LNCAP (cell line): ENCODE data around the gene CSTPP1.

Source experiments
- TF ChIP-seq, protein P1 (sequence below): fragments of 450-650 bp; IDR thresholded peaks from 2 replicates; pipeline ENCODE4 v1.5.1; 2017; ENCODE audit warnings: mild to moderate bottlenecking

The CSTPP1 gene

DNA sequence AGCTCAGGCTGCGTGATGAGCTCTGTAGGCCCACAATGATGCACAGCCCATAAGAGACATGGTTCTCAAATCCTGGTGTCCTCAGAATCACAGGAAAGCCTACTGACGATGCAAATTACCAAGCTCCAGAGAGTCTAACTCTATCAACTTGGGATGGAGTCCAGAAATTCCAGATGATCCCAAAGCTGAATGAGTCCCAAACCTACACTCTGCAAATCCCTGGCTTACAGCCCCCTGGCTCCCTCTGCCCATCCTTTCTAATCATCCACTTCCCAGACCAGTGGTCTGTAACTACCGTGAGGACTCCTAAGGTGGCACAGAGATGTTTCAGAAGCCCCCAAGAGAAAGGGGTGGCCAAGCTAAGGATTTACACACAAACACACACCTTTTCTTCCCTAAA, 226.6 kb downstream of the CSTPP1 start:
- TF ChIP-seq, protein P1, sequence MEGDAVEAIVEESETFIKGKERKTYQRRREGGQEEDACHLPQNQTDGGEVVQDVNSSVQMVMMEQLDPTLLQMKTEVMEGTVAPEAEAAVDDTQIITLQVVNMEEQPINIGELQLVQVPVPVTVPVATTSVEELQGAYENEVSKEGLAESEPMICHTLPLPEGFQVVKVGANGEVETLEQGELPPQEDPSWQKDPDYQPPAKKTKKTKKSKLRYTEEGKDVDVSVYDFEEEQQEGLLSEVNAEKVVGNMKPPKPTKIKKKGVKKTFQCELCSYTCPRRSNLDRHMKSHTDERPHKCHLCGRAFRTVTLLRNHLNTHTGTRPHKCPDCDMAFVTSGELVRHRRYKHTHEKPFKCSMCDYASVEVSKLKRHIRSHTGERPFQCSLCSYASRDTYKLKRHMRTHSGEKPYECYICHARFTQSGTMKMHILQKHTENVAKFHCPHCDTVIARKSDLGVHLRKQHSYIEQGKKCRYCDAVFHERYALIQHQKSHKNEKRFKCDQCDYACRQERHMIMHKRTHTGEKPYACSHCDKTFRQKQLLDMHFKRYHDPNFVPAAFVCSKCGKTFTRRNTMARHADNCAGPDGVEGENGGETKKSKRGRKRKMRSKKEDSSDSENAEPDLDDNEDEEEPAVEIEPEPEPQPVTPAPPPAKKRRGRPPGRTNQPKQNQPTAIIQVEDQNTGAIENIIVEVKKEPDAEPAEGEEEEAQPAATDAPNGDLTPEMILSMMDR: no peak

DNA sequence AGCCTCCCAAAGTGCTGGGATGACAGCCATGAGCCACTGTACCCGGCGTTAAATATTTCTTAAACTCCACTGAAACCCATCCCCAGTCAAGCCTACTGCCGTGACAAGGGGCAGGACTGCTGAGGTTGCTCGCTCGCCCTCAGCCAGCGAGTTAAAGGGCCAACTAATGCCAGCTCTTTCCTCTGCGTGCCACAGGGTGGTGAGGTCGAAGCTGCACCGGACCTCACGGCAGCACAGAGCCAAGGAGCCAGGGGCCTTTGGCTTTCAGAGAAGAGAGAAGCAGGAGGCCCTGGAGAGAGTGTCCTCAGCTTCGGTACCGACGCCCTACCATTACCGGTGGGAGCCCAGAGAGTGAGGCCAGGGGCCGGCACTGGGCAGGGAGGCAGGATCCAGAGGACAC, 227.3 kb downstream of the CSTPP1 start:
- TF ChIP-seq, protein P1: no peak

DNA sequence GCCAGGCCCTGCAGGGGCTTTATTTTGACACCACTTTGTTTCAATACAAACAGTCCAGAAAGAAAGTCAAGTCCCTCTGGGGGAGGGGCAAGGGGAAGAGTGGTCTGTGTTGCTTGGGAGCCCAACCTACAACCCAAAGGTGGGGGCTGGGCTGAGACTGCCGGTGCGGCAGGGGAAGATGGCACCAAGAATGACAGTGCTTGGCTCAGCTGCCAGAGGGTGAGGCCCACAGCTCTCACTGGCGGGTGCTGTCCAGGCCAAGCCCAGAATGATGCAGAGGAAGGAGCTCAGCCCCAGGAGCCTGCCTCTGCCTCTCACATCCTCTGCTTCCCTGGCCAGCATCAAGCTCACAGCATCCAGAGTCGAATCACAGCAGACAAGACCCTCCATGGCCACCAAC, 227.8 kb downstream of the CSTPP1 start:
- TF ChIP-seq, protein P1: no peak

DNA sequence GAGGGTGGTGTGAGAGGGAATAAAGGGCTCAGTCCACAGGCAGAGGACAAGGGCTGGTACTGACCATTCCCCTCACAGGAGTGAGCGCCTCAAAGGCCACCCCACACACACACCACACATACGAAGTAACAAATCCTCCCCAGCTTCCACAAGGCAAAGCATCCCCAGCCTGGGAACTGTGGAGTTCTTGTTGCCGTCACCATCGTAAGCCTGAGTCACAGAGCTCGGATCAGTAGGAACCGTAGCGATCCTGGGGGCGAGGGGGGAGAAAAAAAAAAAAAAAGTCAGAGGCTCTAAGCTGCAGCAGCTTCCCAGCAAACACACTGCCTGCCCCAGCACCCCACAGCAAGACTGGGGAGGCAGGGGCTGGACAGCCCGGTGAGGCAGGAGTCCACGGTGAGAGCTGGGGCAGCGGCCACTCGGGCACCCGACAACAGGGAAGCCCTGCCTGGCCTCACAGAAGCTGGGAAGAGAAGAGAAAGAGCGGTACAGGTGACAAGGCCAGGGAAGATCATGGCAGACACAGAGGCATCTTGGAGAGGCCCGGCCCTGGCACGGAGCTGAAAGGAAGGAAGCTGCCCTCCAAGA, 228.8 kb downstream of the CSTPP1 start:
- TF ChIP-seq, protein P1: no peak

DNA sequence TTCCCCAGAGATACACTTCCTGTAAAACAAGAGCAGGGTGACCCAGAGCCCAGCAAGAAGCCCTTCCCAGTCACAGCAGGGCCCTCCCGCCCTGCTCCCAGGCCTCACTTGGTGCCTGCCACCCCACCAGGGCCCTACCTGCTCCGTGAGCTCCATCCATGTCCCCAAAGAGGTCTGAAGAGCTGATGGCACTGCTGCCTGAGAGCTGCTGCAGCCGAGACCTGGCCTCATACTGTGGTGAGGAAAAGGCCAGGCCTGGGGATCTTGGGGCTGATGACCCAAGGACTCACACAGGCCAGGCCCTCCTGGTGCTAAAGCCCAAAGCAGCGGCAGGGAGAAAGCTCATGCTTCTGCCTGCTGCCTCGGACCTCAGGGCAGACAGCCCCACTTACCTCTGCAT, 229.8 kb downstream of the CSTPP1 start:
- TF ChIP-seq, protein P1: no peak

DNA sequence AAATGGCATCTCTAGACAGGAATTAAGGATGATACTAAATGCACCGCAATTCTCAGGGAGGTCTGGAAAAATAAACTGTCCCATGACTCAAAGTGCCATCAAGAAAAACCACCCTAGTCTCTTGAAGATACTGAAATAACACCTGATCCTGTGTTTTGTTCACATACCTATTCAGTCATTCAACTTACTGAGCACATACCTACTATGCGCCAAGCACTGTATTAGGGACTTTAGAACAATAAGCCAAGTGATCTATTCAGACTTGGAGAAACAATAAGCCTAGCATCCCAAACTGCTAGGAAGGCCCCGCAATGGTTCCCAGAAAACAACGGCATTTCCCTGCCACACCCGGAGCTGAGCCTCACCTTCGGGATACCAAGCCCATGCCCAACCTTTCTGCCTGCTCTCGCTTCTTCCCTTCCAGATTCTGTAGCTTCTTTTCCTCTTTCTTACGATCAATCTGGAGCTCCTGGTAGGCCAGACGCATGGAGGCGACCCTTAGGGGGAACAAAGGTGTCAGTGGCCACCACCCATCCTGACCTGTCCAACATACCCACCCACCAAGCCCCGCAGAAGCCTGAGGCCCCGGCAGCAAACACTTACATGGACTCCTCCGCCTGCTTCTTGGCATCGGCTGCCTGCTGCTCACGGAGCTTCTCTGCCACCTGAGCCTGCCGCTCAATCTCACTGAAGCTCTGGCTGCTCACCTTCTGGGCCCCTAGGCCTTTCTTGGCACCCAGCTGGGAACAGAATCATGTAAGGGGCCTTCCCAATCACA, 234.7 kb downstream of the CSTPP1 start:
- TF ChIP-seq, protein P1: no peak

DNA sequence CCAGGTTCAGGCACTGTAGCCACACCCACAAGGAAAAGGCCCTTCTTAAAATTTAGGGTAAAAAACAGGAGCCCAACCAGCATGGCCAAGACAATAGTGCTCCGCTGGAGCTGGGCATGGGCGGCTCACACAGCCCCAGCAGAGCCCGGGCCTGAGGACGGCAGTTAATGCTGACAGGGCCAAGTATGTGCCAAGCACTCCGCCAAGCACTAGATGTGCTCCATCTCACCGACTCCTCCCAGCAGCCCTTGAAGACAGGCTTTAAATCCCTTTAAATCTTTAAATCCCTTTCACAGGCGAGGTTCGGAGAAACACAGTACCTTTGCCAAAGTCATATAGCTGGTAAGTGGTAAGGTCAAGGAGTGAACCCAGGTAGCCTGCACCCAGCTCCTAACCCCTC, 235.3 kb downstream of the CSTPP1 start:
- TF ChIP-seq, protein P1: no peak
